C1 segment of cervical spinal cord (tissue), 14 donors: Measurements from ENCODE around the gene GJC2.
A peak's percentile ranks its signal among the peaks of the same experiment; 100 is the strongest.
"Not testable (repeated sequence)": the region's sequence is repeated elsewhere in the genome, so short reads cannot be mapped to it uniquely, and the experiment has no call there.

Experiments used
- DNase-seq, 14 donors: peaks; one replicate each; lab custom pipeline; 2025; lab: John Stamatoyannopoulos, UW

GJC2 gene

GRCh38 chr1:228172591-228173527, 23.1 kb downstream of the GJC2 start:
- DNase-seq: no peak

- DNase-seq: not testable (repeated sequence)
Measured at GRCh38 chr1:228173528-228174481, 24.1 kb downstream of the GJC2 start.

GRCh38 chr1:228174482-228175315, 25.0 kb downstream of the GJC2 start:
- no peak for DNase-seq

GRCh38 chr1:228175316-228176023, 25.7 kb downstream of the GJC2 start:
- no peak for DNase-seq

- no peak for DNase-seq
Measured at GRCh38 chr1:228176024-228176395, 26.3 kb downstream of the GJC2 start.

GRCh38 chr1:228176461-228177182, 26.9 kb downstream of the GJC2 start:
- no peak for DNase-seq

- no peak for DNase-seq
Measured at GRCh38 chr1:228177183-228177475, 27.4 kb downstream of the GJC2 start.

- no peak for DNase-seq
Measured at GRCh38 chr1:228177721-228178710, 28.3 kb downstream of the GJC2 start.

GRCh38 chr1:228178737-228179684, 29.3 kb downstream of the GJC2 start:
- DNase-seq: no peak

- no peak for DNase-seq
Measured at GRCh38 chr1:228180271-228180958, 30.7 kb downstream of the GJC2 start.

- no peak for DNase-seq
Measured at GRCh38 chr1:228180959-228181644, 31.4 kb downstream of the GJC2 start.

GRCh38 chr1:228181645-228182034, 31.9 kb downstream of the GJC2 start:
- DNase-seq: no peak

- no peak for DNase-seq
Measured at GRCh38 chr1:228182296-228183030, 32.7 kb downstream of the GJC2 start.

GRCh38 chr1:228184152-228184551, 34.4 kb downstream of the GJC2 start:
- DNase-seq: no peak

GRCh38 chr1:228185641-228185965, 35.9 kb downstream of the GJC2 start:
- peak in 1 of 14 donors; percentile 67 for DNase-seq

- not testable (repeated sequence) for DNase-seq
Measured at GRCh38 chr1:228188249-228188648, 38.5 kb downstream of the GJC2 start.
